GM18502 (cell line): ENCODE results near the gene SSRP1.
"Not testable (repeated sequence)": the region's sequence is repeated elsewhere in the genome, so short reads cannot be mapped to it uniquely, and the experiment has no call there.

Source experiments
- ATAC-seq: cut with Tn5 transposase; IDR thresholded peaks from one replicate; pipeline ENCODE4 v1.9.1; 2021; ENCODE audit warnings: mild to moderate bottlenecking; ENCODE audit not compliant: unreplicated experiment, poor library complexity

Gene SSRP1

DNA sequence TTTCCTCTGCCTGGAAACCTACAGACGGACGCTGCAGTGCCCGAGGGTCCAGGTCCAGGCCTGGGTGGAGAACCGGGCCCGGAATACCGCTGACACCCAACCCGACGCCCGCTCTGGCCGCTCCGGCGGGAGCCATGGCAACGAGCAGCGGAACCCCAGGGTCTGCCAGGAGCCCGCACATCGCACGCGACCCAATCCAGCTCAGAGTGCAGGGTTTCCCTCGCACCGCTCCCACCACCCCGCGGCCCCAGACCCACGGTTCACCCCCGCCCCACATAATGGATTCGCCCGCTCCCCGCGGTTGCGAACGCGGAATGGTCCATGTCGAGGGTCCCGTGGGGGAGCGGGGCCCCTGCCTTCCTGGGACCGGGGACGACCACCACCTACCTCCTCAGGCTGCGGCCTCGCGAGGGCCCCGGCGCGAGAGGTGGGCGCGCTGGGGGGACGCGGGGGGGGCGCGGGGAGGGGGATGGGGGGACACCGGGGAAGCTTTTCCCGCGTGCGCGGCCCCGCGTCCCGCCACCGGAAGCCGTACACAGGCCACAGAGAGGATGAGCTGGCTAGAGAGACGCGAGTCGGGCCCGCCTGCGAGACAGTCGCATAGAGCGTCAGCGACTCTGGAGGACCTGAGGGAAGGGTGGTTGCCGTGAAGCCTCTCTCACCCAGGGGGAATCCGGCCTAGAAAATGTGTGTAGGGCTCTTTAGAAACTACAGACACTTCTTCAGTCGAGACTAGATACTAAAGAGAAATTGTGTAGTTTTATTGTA lies at the start of gene SSRP1:
Gene SSRP1, minus strand, starts transcription at position 550 of the 768 bp plus-strand sequence. CDS start 771 bp downstream, outside the sequence.
- ATAC-seq = peak; percentile 99

GRCh38 chr11:57380975-57381374 lies 45.3 kb upstream of the SSRP1 start, which contains the start of gene PRG3:
PRG3 (minus strand) TSS chr11:57381150; CDS start chr11:57380708, 442 bp downstream.
- ATAC-seq = no peak

DNA sequence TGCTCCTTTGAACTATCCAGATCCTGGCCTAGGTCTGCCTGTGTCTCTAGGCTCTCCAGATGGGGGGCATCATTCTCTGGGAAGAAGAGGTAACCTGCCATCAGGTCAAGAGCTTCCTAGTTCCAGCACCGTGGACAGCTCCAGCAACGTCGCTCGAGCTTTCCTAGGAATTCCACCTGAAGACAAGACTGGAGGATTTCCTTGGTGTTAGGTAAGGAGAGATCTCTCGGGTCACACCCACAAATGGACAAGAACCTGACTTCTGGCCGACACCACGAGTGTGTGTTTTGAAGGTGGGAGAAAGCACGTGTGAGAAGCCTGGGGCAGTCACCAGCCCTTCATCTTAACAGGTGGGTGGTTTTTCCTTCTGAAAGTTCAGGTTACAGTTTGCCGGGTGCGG lies 44.0 kb upstream of the SSRP1 start:
- no peak for ATAC-seq

- no peak for ATAC-seq
Observed at GRCh38 chr11:57378186-57378585, 42.5 kb upstream of the SSRP1 start.

DNA sequence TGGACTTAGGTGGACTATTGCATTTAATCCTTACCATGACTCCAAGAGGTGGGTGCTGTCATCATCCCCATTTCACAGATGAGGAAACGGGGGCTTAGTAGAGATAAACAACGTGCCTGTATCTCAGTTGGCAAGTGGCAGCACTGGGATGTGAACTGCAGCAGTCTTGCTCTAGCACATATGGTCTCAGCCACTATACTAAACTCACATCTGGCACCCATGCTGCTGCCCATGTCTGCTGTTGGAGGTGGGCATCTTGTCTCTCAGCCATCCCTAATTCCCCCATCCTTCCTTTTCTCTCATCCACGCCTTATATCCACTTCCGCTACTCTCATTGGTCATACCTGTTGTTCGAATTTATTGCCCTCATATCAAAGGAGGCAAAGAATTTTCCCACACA lies 41.4 kb upstream of the SSRP1 start:
- no peak for ATAC-seq

GRCh38 chr11:57376095-57377090 lies 40.7 kb upstream of the SSRP1 start:
- no peak for ATAC-seq

DNA sequence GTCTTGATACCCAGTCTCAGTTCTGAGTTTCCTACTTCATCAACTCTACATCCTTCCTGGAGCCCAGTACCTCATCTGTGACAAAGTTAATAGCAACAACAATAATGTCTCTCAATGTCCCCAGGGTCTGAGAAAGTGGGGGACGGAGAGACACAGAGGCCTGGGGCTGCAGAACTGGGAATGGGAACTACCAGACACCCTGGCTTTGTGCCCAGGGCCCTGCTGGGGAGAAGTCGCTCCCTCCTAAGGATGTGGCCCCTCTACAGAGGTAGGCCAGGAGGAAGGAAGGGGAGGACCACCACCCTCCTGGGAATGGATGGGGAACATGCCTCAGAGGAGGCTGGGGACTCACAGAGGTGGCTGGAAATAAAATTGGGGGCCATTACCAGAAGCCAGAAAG lies 39.8 kb upstream of the SSRP1 start:
- ATAC-seq = no peak

DNA sequence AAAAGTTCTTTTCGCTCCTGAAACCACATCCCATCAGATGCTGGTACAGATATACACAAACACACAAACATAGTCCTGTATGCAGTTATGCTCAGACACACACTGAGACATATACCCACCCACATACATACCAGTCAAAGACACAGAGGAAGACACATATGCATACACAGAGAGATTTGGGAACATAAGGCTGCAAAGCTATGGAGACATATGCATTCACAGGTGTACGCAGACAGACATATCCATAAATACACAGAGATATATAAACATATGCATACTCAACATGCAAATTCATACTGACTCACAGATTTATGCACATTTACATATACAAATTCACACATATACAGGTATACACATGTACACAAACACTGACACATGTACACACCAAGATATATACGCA lies 39.3 kb upstream of the SSRP1 start:
- no peak for ATAC-seq

DNA sequence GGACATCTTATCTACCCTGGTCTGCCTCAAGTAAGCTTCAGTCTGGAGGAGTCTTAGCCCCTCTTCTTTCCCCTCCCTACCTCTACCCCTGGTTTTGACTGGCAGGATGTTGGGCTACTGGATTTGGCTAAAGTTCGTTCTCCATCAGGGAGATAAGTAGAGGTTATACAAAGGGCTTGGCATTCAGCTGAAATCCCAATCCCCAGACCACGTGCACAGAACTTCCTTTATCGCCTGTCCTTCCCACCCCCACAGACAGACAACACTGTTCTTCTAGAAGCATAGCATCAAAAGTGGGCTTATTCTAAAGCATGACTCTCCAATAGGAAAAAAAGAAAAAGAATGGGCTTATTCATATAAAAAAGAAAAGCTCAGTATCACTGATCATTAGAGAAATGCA lies 37.5 kb upstream of the SSRP1 start:
- no peak for ATAC-seq

DNA sequence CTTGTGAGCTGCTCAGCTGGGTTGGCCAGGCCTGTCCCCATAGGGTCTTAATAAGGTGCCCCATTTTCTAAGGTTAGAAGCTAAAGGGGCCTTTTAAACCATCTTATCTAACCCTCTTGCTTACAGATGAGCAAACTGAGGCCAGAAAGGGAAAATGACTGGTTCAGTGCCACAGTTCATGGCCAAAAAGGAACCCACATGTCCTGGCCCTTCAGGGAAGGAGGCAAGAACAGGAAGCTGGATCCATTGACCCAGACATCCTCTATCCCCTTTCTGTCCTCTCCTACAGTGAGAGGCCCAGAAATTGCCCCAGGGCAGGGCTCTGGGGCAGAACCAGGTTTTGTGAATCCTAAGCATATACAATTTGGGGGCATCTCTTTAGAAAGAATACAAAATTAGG lies 35.2 kb upstream of the SSRP1 start:
- no peak for ATAC-seq

GRCh38 chr11:57370251-57370650 lies 34.6 kb upstream of the SSRP1 start:
- no peak for ATAC-seq

- ATAC-seq = no peak
Observed at GRCh38 chr11:57368845-57369232, 33.1 kb upstream of the SSRP1 start.

GRCh38 chr11:57368106-57368844 lies 32.6 kb upstream of the SSRP1 start:
- ATAC-seq = no peak

DNA sequence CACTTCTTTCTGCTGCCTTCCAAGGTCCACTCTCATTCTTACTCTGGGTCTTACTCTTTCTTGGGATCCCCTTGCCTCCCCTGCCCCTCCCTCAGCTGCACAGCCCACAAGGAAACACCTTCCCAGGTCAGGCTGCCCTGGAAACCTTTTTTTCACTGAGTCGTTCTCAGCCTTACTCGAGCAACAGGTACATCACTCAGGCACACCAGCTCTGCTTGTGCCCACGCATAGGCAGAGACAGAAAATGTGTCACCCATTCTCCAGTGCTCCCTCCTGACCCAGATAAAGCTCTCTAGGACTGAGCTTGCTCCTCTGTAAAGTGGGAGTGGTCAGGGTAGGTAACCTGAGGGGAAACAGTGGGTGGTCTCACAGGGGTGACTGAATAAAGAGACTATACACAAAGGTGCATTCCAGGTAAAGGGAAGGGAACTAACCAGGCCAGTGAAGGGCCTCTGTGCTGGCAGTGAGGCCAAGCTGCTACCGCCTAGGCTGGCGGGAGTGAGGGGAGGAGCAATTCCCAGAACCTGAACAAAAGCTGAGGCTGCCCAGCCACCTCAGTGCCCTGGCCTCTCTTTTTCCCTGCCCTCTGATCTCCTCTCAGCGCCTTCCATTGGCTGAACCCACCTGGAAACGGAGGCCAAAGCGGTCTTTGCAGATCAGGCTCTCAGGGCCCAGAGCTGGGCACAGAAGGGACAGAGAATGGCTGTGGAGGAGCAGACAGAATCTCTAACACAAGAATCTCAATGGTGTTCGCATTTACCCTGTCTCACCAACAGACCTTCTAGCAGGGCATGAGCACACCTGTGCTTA lies 29.4 kb upstream of the SSRP1 start:
- ATAC-seq = no peak

DNA sequence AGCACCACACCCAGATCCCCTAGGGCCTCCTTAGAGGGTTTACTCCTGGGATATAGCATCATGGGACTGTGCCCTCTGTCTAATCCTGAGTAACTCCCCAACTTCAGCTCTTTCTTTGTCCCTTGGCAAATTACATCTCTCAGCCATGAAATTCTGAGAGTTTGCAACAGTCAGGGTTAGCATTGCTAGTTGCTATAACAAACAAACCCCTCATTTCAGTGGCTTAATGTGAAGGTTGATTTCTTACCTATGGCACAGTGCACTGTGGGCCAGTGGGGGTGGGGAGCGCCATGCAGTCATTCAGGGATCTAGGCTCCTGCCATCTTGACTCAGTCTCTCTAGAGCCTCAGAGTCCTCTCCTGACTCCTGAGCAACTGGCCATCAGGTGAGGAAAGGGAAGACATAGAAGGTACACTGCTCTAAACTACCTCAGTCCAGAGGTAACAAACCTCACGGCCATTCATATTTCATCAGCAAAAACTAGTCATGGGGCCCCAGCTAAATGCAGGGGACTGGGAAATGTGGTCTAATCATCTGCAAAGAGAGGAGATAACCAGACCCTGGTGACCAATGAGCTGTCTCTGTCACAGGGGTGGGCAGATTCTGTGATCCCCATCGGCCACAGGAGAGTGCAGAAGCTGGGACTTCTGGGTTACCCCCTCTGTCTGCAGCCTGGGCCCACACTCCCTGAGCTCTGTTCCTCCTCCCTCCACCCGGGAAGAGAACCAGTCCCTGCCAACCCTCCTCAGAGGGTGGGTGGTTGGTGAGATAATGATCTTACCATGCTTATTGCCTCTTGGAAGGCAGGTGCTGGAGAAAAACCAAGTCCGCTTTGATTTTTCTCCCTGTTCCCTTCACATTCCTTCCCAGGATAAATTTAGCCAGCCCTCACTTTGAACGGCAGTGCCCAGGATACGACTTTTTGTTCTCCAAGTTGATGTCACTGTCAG lies 27.7 kb upstream of the SSRP1 start:
- ATAC-seq = no peak

- ATAC-seq = no peak
Observed at GRCh38 chr11:57361926-57362325, 26.2 kb upstream of the SSRP1 start.

DNA sequence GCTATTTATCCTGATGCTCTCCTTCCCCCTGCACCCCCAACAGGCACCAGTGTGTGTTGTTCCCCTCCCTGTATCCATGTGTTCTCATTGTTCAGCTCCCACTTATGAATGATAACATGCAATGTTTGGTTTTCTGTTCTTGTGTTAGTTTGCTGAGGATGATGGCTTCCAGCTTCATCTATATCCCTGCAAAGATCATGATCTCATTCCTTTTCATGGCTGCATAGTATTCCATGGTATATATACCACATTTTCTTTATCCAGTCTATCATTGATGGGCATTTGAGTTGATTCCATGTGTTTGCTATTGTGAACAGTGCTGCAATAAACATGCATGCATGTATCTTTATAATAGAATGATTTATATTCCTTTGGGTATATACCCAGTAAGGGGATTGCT lies 25.7 kb upstream of the SSRP1 start:
- not testable (repeated sequence) for ATAC-seq

DNA sequence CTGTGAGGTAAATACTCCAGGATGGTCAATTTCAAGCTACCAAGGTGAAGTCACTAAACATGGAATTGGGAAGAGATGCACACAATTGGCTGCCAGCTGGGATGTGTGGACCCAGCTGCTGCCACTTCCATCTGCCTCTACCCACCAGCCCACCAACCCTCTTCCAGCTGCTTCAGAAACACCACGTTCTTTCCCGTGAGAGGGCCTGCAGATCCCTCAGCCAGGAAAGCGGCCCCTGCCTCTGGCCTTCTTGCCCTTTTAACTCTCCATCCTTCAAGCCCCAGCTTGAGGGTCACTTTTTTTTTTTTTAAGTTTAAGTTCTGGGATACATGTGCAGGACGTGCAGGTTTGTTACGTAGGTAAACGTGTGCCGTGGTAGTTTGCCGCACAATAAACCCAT lies 25.3 kb upstream of the SSRP1 start:
- ATAC-seq = no peak
